Stomach smooth muscle (tissue), 2 donors: Measurements from ENCODE around the gene GLRB.

Experiments used
- H3K27ac ChIP-seq: one replicate; pipeline ENCODE4 v1.7.0; 2013; ENCODE audit warnings: mild to moderate bottlenecking, low read length, inconsistent platforms
- H3K27me3 ChIP-seq, 2 donors: one replicate each; pipeline ENCODE4 v1.7.0; 2013; ENCODE audit warnings: low read length in 2 of 2; ENCODE audit not compliant: insufficient read depth in 2 of 2, control insufficient read depth in 1 of 2
- H3K36me3 ChIP-seq, 2 donors: one replicate each; pipeline ENCODE4 v1.7.0; 2013; ENCODE audit warnings: low read length in 2 of 2; ENCODE audit not compliant: control insufficient read depth in 2 of 2, insufficient read depth in 2 of 2
- H3K4me1 ChIP-seq: one replicate; pipeline ENCODE4 v1.7.0; 2013; ENCODE audit warnings: low read length; ENCODE audit not compliant: control insufficient read depth, insufficient read depth
- H3K4me3 ChIP-seq, 2 donors: one replicate each; pipeline ENCODE4 v1.7.0; 2013; ENCODE audit warnings: low read length in 2 of 2
- H3K9ac ChIP-seq, 2 donors: one replicate each; pipeline ENCODE4 v1.7.0; 2013; ENCODE audit warnings: low read length in 2 of 2, mild to moderate bottlenecking in 1 of 2
- H3K9me3 ChIP-seq, 2 donors: one replicate each; pipeline ENCODE4 v1.7.0; 2013; ENCODE audit warnings: low read length in 2 of 2; ENCODE audit not compliant: control insufficient read depth in 2 of 2
- donor health status: healthy.
- donor health status: Pancreatic carcinoma.

Gene GLRB

GRCh38 chr4:157075401-157075800, 549 bp upstream of the GLRB start:
- Histone ChIP-seq H3K9me3 (no peaks in the 10 kb centered on the region), H3K27ac (no peak overlapping the region), H3K27me3 (no peaks in the 10 kb centered on the region), H3K36me3 (peaks cover 0 to 2% of the 10 kb centered on the region in 2 donors), H3K4me1 (no peaks in the 10 kb centered on the region), H3K9ac (peak overlapping the region; percentile 55 to 73), H3K4me3 (peak overlapping the region; percentile 80 to 87)

- H3K4me1 ChIP-seq, result no peaks in the 10 kb centered on the region
- no peaks in the 10 kb centered on the region for H3K9me3 ChIP-seq
- peak overlapping the region; percentile 83 to 87 for H3K4me3 ChIP-seq
- H3K27me3 ChIP-seq, result no peaks in the 10 kb centered on the region
- H3K9ac ChIP-seq, result peak overlapping the region; percentile 60 to 68
- H3K27ac ChIP-seq, result no peak overlapping the region
- peaks cover 0 to 2% of the 10 kb centered on the region in 2 donors for H3K36me3 ChIP-seq
Observed at GRCh38 chr4:157076578-157076947, 613 bp downstream of the GLRB start.

- no peaks in the 10 kb centered on the region for H3K9me3 ChIP-seq
Observed at GRCh38 chr4:157079441-157079840, 3.5 kb downstream of the GLRB start.

GRCh38 chr4:157080605-157081004, 4.7 kb downstream of the GLRB start:
- peaks cover 0 to 2% of the 10 kb centered on the region in 2 donors for H3K36me3 ChIP-seq
- H3K9me3 ChIP-seq, result no peaks in the 10 kb centered on the region
- H3K9ac ChIP-seq, result no peak overlapping the region
- no peaks in the 10 kb centered on the region for H3K27me3 ChIP-seq
- no peak overlapping the region for H3K4me3 ChIP-seq
- H3K27ac ChIP-seq, result no peak overlapping the region
- no peaks in the 10 kb centered on the region for H3K4me1 ChIP-seq

More at GRCh38 chr4:157079441-157079840, 3.5 kb downstream of the GLRB start:
- Histone ChIP-seq H3K4me3 (no peak overlapping the region), H3K4me1 (no peaks in the 10 kb centered on the region), H3K27ac (no peak overlapping the region), H3K9ac (no peak overlapping the region), H3K36me3 (peaks cover 0 to 2% of the 10 kb centered on the region in 2 donors), H3K27me3 (no peaks in the 10 kb centered on the region)

- Histone ChIP-seq H3K36me3 (no peaks in the 10 kb centered on the region), H3K9ac (no peak overlapping the region), H3K4me3 (no peak overlapping the region), H3K27me3 (no peaks in the 10 kb centered on the region), H3K27ac (no peak overlapping the region), H3K9me3 (no peaks in the 10 kb centered on the region), H3K4me1 (no peaks in the 10 kb centered on the region)
Observed at GRCh38 chr4:157095716-157096115, 19.8 kb downstream of the GLRB start.

GRCh38 chr4:157096439-157096838, 20.5 kb downstream of the GLRB start:
- Histone ChIP-seq H3K27me3 (no peaks in the 10 kb centered on the region), H3K9me3 (no peaks in the 10 kb centered on the region), H3K9ac (no peak overlapping the region), H3K4me1 (no peaks in the 10 kb centered on the region), H3K27ac (no peak overlapping the region), H3K36me3 (no peaks in the 10 kb centered on the region), H3K4me3 (no peak overlapping the region)

- Histone ChIP-seq H3K9me3 (no peaks in the 10 kb centered on the region), H3K4me3 (no peak overlapping the region), H3K36me3 (no peaks in the 10 kb centered on the region), H3K27me3 (no peaks in the 10 kb centered on the region), H3K9ac (no peak overlapping the region), H3K27ac (no peak overlapping the region), H3K4me1 (no peaks in the 10 kb centered on the region)
Observed at GRCh38 chr4:157099506-157099905, 23.6 kb downstream of the GLRB start.

GRCh38 chr4:157104541-157104940, 28.6 kb downstream of the GLRB start:
- H3K9me3 ChIP-seq, result no peaks in the 10 kb centered on the region
- H3K4me1 ChIP-seq, result no peaks in the 10 kb centered on the region
- no peak overlapping the region for H3K9ac ChIP-seq
- no peaks in the 10 kb centered on the region for H3K36me3 ChIP-seq
- H3K27me3 ChIP-seq, result no peaks in the 10 kb centered on the region
- no peak overlapping the region for H3K27ac ChIP-seq
- H3K4me3 ChIP-seq, result no peak overlapping the region

- H3K27ac ChIP-seq, result no peak overlapping the region
- no peaks in the 10 kb centered on the region for H3K27me3 ChIP-seq
- no peaks in the 10 kb centered on the region for H3K4me1 ChIP-seq
- no peaks in the 10 kb centered on the region for H3K9me3 ChIP-seq
- H3K36me3 ChIP-seq, result no peaks in the 10 kb centered on the region
- no peak overlapping the region for H3K4me3 ChIP-seq
- no peak overlapping the region for H3K9ac ChIP-seq
Observed at GRCh38 chr4:157114671-157115070, 38.7 kb downstream of the GLRB start.

GRCh38 chr4:157115613-157116335, 39.8 kb downstream of the GLRB start:
- Histone ChIP-seq H3K4me1 (no peaks in the 10 kb centered on the region), H3K9ac (no peak overlapping the region), H3K4me3 (no peak overlapping the region), H3K9me3 (no peaks in the 10 kb centered on the region), H3K27ac (no peak overlapping the region), H3K36me3 (no peaks in the 10 kb centered on the region), H3K27me3 (no peaks in the 10 kb centered on the region)

- Histone ChIP-seq H3K27me3 (no peaks in the 10 kb centered on the region), H3K9me3 (no peaks in the 10 kb centered on the region), H3K4me1 (no peaks in the 10 kb centered on the region), H3K9ac (no peak overlapping the region), H3K4me3 (no peak overlapping the region), H3K27ac (no peak overlapping the region), H3K36me3 (no peaks in the 10 kb centered on the region)
Observed at GRCh38 chr4:157121401-157121800, 45.5 kb downstream of the GLRB start.
